Ovary (tissue), 3 donors: ENCODE measurements around the gene RNU1-4.
"Not testable (repeated sequence)": the region's sequence is repeated elsewhere in the genome, so short reads cannot be mapped to it uniquely, and the experiment has no call there.

Source experiments
- CTCF ChIP-seq, 3 donors: fragments of 450-650 bp in 2 of 3; fragments of 200-600 bp in 1 of 3; IDR thresholded peaks; one replicate each; pipeline versions ENCODE4 v1.5.1 to v1.8.0; 2016 to 2022; ENCODE audit warnings: antibody characterized with exemption in 3 of 3, mild to moderate bottlenecking in 1 of 3
- EP300 ChIP-seq: sonication (generic); formaldehyde crosslinking; IDR thresholded peaks from one replicate; pipeline ENCODE4 v1.6.1; 2017; ENCODE audit warnings: antibody characterized with exemption
- donor health status: DM: no; HTN: no; CAD: no.

- not testable (repeated sequence) for TF ChIP-seq CTCF (IDR thresholded peaks at IDR 0.05); EP300
These were observed 46.9 kb downstream of the RNU1-4 start for GRCh38 chr1:16787175-16787574.
